ENCODE measurements around the gene TSPAN11.

DNA sequence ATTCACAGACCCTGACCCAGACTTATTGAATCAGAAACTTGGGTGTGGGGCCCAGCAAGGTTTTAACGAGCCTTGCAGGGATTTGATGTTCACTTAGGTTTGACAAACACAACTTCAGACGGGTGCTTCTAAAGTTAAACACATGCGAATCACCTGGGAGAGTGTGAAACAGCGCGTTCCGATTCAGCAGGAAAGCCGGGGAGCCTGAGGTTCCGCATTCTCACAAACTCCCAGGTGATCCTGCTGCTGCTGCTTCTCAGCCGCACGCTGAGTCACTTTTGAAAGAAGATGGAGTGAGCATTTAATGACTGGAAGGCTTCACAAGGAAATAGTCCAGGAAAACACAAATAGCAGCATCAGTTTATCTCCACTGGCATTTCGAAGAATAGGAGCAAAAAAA, 102.9 kb downstream of the TSPAN11 start:
- TF ChIP-seq TAF1 (IDR thresholded peaks at IDR 0.05; ENCODE audit: borderline replicate concordance, low read depth, low read length) (no peak), POLR2A (IDR thresholded peaks at IDR 0.05; ENCODE audit: low read depth, low read length) (no peak), POLR2AphosphoS5 (IDR thresholded peaks at IDR 0.05; ENCODE audit: low read depth, low read length) (no peak)
